NT2/D1 (cell line): ENCODE measurements around the gene ACOXL.

Experiments used
- SUZ12 ChIP-seq: IDR thresholded peaks from 2 replicates; pipeline ENCODE4 v1.6.1; 2011; ENCODE audit not compliant: insufficient read length, insufficient read depth; ENCODE audit errors: extremely low read depth
- YY1 ChIP-seq: IDR thresholded peaks from 2 replicates; pipeline ENCODE4 v1.6.1; 2011; ENCODE audit not compliant: insufficient read length, insufficient read depth
- ZNF274 ChIP-seq: IDR thresholded peaks from 2 replicates; pipeline ENCODE4 v1.6.1; 2011; ENCODE audit warnings: mild to moderate bottlenecking, low read depth, low read length

- no peak for TF ChIP-seq SUZ12
- TF ChIP-seq ZNF274, result no peak
- TF ChIP-seq YY1, result no peak
Observed at GRCh38 chr2:110909501-110909900, 177.1 kb downstream of the ACOXL start.
